ENCODE data around the gene NEDD1.

Gene NEDD1, protein sequence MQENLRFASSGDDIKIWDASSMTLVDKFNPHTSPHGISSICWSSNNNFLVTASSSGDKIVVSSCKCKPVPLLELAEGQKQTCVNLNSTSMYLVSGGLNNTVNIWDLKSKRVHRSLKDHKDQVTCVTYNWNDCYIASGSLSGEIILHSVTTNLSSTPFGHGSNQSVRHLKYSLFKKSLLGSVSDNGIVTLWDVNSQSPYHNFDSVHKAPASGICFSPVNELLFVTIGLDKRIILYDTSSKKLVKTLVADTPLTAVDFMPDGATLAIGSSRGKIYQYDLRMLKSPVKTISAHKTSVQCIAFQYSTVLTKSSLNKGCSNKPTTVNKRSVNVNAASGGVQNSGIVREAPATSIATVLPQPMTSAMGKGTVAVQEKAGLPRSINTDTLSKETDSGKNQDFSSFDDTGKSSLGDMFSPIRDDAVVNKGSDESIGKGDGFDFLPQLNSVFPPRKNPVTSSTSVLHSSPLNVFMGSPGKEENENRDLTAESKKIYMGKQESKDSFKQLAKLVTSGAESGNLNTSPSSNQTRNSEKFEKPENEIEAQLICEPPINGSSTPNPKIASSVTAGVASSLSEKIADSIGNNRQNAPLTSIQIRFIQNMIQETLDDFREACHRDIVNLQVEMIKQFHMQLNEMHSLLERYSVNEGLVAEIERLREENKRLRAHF

DNA sequence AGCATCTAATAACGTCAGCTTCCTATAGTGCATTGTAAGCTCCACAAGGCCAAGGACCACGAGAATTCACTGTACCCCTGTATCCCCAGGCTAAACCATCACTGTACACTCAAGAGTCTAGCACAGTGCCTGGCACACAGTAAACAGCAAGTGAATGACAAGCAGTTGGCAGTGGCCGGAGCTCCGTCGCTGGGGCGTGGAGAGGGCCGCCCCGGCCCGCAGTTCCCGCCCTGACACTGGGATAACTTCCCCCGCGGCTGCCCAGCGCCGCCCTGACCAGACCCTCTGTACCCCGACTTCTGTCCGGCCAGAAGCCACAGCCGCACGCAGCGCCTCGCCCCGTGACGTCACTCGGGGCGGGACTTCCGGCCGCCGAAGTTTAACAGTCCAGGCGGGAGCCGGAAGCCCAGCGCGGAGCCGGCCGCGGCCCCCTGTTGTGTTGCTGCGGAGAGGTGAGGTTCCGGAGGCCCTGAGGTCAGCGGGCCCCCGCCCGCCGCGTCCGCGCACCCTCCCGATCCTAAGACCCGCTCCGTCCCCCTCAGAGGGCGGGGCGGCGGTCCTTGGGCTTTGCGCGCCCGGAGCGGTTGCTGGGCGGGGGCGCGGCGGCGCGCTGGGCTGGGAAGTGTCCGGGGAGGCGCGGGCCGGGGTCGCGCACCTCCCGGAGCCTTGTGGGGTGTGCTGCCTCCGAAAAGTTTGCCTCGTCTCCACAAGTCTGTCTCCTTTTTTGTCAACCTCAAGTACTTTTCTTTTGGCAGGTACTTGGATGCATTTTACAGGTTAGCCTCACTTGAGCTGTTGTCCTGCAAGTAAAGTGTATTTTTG, at the start of gene NEDD1:
TSS of gene NEDD1 (plus strand) at position 409 of the 822 bp plus-strand sequence. CDS start 2,503 bp downstream, outside the sequence.
- peak; percentile 53 for DNase-seq (ENCODE audit: low read depth)

DNA sequence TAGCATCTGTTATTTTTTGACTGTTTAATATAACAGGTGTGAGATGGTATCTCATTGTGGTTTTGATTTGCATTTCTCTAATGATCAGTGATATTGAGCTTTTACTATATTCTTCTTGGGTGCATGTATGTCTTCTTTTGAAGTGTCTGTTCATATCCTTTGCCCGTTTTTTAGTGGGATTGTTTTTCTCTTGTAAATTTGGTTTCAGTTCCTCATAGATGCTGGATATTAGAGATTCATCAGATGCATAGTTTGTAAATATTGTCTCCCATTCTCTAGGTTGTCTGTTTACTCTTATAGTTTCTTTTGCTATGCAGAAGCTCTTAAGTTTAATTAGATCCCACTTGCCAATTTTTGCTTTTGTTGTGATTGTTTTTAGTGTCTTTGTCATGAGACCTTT, 48.9 kb upstream of the NEDD1 start:
- no peak for DNase-seq (ENCODE audit: low read depth)

DNA sequence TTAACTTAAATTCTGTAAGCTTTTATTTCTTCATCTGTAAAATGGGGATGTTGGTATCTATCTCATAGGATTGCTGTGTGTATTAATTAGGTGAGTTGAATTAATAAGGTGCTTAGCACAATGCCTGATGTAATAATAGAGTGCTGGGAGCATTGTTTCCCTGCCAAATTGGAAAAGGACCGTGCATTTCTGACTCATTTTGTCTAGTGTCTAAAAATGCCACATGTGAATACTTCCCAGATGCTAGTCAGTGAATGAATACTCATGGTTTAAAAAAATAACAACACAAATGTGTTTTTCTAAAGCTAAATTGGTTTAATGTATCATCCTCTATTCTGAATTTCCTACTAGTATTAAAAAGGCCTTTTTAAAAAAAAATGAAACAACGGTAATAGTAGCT, 45.4 kb upstream of the NEDD1 start:
- no peak for DNase-seq (ENCODE audit: low read depth)

DNA sequence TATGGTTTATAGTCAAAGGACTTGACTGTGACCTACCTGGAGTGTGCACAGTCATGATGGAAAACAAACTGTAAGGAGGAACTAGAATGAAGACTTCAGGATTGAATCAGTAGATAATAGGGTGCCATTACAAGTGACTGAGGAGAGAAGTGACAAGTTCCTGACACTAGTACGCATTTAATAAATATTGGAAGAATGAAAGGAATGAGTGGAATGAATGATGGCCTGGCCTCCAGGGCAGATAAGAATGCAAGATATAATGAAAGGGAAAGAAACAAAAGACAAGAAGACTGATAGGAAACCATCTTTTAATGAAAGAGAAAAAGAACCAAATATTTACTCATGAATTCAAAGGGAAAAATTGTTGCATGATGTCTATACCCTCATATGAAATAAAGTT, 44.7 kb upstream of the NEDD1 start:
- DNase-seq (ENCODE audit: low read depth): no peak

DNA sequence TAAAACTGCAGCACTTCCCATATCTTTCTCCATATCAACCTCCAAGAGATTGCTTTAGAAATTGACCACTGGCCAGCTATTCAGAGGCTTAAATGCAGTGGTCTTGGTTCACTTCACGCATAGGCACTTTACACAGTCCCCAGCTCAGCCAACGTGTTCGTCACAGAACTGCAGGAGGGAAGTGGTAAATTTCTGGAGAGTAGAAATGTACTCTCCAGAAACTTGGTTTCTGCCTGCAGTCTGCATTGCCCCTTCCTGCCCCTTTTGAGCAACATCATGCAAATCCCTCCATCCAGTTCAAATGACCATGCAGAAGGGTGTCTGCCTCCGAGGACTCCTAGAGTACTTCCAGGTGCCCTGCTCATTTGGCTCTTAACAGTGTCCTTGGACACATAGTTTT, 42.7 kb upstream of the NEDD1 start:
- DNase-seq (ENCODE audit: low read depth): no peak

DNA sequence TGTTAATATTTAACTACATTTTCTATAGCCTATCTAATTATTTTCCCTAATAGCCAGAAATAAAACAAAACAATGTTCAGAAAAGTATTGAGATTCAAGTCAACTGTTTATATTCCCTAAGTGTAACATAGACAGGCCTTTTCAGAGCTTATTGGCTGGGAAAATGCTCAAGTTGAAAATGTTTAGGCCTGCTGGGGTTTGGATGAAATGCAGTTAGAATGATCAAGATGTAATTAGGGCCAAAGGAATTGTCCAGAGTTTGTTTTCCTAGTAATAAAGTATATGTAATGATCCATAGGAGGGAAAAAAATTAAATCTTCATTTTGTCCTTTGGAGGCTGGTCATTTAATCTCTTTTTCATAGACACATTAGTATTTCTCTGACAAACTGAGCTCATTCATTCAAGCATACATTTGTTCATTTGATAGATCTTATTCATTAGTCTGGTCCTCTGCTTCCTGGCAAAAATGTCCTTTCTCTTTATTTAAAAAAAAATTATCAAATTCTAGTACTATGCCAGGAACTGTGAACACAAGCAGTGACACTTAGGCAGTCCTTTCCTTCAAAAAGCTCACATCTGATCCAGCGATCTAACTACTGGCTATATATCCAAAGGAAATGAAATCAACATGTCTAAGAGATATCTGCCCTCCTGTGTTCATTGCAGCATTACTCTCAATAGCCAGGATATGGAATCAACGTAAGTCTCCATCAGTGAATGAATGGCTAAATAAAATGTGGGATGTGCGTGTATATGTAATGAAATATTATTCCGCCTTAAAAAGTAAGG, 40.1 kb upstream of the NEDD1 start:
- no peak for DNase-seq (ENCODE audit: low read depth)

DNA sequence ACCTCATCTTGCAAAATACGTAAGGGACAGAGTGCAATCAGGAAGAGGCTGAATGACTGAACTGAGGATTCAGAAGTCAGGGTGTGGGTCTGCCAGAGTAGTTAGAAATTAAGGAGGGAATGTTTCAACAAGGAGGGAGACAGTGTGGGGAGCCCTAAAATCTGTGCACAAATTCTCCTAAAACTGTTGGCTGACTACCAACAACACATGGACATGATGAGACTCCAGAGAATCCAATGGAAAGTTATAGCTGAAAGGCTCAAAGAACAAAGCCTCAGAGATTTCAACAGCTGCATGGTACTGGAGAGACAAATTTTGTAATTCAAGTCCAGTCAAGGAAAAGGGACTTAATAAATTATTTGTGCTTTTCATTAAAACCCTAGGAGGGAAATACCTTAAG, 36.1 kb upstream of the NEDD1 start:
- no peak for DNase-seq (ENCODE audit: low read depth)

DNA sequence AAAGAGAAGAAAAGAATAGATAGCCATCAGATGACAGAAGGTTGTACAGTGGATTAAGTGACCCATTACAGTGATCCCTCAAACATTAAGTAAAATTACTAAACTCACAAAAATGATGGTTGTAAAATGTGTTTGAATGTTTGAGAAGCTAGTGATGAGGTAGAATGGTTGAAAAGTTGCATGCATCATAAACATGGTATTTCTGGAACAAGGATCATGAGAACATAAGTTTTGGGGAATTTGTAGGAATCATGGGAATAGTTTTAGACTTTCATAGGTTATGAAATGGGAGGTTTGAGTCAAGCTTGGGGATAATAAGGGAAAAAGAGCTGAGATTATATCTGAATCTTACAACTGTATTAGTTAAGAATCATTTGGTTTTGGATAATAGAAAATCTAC, 34.1 kb upstream of the NEDD1 start:
- DNase-seq (ENCODE audit: low read depth): no peak

DNA sequence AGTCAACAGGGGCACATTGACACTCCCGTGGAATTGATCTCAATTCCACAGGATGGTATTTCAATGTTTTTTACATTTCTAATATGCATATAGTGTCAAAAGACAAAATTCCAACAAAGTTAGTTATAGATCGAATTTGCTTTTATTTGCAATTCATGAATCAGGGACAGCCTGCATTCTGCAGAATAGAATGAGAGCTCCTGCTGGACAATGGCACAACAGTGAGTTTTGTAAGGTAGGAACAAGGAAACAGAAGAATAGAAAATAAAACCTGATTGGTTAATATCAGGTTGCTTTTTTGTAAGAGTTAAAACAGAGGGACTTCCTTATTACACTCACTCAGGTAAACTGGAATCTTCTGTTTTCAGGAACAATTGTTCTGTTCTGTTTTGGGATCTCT, 32.8 kb upstream of the NEDD1 start:
- no peak for DNase-seq (ENCODE audit: low read depth)

DNA sequence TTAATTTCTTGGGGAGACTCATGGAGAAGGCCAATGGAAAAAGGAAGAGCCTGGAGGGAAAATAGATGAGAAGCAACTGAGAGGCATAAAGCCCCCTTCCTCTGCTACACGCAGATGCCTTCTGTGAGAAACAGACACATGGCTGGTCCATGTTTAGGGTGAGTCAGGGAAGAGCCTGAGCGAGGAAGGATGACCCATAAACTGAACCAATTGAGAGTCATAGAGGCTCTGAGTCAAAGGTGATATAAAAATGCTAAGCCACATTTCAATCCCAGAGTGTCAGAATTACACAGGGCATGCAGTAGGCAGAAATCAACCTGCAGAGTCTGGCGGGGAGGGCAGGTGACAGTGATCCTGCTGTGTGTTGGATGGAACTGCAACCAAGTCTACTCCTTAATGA, 30.1 kb upstream of the NEDD1 start:
- peak; percentile 43 for DNase-seq (ENCODE audit: low read depth)

DNA sequence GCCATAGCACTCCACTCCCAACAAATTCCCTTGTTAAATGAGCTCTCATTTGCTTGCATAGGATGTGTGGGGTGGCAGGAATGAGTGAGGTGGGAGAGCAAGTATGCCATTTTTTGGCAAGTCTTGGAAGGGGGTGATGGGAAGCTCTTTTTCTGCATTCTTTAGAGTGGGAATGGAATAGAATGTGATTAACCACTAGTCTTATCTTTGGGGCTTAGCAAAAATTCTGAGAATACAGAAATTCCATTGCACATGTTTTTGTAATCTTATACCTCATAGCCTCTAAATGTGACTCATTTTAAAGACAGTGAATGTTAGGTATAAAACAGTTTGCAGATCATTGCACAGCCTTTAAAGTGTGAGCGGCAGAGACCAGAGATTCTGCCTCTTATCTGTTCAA, 28.4 kb upstream of the NEDD1 start:
- peak; percentile 50 for DNase-seq (ENCODE audit: low read depth)

DNA sequence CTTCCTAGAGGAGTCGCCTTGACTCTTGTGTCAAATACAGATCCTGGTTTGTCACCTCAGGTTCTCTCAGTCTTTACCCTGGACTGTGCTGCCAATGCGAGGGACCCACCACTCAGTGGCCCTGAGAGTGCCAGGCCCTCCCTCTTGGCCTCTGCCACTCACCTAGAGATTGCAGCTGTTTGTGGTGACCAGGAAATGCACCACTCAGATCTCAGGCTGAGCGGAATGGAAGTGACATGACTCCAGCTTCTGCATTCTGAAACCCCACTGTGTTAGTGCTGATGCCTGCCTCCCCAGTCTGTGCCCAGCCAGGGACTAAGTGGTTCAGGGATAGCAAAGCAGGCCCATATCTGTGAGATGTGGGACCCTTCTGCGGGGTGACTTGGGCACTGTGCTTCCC, 27.8 kb upstream of the NEDD1 start:
- DNase-seq (ENCODE audit: low read depth): no peak

DNA sequence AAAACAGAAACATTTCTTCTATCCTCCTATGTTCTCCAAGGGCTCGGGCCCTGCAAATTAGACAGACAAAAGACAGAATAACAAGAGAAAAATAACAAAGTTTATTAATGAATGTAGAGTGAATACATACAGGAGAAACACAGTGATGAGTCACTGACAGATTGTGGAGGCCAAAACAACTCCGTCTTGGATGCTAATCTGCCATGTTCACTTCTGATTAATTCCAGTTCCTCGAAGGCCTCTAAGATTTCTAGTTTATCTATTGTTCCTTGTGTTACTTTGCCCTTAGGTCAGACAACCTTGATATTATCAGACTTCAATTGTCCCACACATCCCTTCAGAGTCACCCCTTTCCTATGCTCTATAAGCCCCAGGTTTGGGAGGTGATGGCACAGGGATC, 26.8 kb upstream of the NEDD1 start:
- no peak for DNase-seq (ENCODE audit: low read depth)

DNA sequence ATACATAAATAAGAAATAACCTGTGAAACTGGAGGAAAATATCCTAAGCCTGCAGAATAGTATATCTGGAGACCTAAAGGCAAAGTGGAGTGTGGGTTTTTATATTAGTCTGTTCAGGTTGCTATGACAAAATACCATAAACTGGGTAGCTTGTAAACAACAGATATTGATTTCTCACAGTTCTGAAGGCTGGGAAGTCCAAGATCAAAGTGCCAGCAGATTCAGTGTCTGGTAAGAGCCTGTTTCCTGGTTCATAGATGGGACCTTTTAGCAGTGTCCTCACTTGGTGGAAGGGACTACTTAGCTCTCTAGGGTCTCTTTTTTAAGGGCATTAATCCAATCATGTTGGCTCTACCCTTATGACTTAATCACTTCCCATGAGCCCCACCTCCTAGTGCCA, 25.4 kb upstream of the NEDD1 start:
- no peak for DNase-seq (ENCODE audit: low read depth)

DNA sequence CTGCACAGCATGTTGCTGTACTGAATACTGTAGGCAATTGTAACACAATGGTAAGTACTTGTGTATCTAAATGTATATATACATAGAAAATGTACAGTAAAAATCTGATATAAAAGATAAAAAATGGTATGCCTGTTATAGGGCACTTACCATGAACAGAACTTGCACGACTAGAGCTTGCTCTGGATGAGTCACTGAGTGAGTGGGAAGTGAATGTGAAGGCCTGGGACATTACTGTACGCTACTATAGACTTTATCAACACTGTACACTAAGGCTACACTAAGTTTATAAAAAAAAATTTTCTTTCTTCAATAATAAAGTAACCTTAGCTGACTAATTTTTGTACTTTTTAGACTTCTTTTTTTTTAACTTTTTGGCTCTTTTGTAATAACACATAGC, 24.2 kb upstream of the NEDD1 start:
- no peak for DNase-seq (ENCODE audit: low read depth)

DNA sequence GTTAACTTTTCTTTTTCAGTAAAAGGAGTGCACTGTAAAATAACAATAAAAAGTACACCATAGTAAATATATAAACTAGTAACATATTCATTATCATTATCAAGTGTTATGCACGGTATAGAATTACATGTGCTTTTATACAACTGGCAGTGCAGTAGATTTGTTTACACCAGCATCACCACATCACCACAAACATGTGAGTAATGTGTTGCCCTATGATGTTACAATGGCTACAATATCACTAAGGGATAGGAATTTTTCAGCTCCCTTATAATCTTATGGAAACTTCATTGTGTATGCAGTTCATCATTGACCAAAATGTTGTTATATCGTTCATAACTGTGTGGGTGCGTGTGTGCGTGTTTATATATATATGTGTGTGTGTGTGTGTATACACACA, 23.5 kb upstream of the NEDD1 start:
- DNase-seq (ENCODE audit: low read depth): no peak

DNA sequence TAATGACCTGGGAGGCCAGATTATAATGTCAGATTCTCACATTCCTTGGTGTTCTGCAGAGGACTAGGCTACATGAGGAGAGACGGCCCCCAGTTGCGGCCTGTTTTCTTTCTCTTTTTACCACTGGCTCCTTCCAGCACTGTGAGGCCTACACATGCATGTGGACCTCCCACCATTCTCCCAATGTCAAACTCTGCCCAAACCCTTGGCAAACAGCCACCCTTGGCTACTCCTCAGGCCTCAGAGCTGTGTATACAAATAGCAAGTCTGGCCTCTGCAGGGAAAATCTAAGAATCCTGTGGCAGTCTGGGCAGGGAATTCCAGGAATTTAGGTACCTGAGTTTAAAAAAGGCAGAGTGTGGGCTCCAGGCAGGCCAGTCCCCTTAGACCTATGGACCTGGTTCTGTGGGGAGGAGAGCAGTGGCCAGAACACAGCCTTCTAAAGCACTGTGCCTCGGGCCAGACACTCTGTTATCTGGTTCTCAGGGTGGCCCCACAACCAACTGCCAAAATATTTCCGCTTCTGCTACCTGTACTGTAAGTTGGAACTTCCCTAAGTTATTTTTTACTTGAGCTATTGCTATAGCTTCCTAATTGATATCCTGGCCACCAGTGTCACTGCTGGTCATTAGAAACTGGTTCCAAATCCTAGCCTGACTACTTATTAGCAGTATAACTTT, 19.9 kb upstream of the NEDD1 start:
- no peak for DNase-seq (ENCODE audit: low read depth)

DNA sequence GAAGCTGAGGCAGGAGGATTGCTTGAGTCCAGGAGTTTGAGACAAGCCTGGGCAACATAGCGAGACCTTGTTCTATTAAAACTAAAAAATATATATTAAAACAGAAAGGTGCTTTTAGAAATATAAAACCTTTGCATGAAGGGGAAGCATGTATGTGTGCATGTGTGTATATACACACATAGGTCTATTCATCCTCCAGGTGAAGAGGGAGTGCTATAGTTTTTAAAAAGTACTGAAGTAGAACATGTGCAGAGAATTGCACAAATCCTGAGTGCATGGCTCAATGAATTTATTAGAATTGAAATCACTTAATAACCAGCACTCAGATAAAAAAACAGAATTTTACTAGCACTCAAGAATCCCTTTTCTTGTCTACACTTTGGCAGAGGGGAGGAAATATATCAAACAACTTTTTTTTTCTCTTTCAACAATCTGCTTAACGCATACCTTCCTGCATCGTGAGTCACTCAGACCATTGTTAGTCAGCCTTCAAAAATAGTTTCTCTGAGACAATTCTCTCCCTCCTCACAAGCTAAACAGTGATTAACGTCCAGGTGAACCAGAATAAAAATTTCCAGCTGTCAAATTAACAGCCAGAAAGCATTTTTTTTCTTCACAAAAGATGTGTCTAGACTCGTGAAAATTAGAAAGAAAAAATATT, 17.7 kb upstream of the NEDD1 start:
- DNase-seq (ENCODE audit: low read depth): peak; percentile 68

DNA sequence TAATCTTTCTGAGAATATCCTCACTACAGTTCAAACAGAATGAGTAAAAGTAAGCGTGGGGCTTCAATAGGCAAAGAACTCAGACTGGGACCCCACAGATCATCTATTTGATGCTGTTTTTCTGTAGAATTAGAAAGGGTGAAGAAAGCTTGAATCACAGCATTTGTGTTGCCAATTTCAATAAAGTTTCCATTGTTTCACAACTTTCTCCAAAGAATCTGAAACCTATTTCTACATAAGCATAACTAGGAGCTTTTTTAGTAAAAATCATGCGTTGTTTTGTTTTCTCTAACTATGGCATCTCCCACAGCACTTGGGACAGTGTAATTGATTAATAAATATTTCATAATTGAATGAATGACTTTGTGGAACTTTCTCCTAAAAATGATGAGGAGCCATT, 16.7 kb upstream of the NEDD1 start:
- no peak for DNase-seq (ENCODE audit: low read depth)

DNA sequence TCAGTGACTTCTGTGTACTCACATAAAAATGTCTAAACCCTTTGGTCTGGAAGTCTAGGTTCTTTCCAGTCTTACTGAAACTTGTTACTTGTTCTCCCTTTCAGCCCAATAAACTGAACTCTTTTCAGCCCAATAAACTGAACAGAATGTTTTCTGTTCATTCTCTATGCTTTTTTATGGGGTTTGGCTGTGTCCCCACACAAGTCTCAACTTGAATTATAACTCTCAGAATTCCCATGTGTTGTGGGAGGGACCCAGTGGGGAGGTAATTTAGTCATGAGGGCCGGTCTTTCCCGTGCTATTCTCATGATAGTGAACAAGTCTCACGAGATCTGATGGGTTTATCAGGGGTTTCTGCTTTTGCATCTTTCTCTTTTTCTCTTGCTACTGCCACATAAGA, 15.0 kb upstream of the NEDD1 start:
- DNase-seq (ENCODE audit: low read depth): no peak

DNA sequence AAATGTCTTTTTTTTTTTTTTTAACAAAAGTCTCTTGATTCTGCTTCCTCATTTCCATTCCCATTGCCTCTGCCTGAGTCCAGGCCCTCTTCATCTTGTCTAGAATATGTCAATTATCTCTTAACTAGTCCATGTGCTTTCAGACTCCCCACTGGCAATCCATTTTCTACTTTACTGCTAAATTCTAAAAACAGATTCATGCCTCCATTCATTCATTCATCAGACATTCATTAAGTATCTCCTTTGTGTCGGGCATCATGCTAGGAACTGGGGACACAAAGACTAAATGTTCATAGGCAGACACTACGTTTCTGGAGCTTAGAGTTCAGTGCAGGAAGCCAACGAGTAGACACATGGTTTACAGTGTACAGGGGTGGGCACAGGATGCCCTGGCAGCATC, 9.6 kb upstream of the NEDD1 start:
- no peak for DNase-seq (ENCODE audit: low read depth)

All from HS-5 (cell line).